ENCODE data around the gene PSMD5.

The PSMD5 gene

DNA sequence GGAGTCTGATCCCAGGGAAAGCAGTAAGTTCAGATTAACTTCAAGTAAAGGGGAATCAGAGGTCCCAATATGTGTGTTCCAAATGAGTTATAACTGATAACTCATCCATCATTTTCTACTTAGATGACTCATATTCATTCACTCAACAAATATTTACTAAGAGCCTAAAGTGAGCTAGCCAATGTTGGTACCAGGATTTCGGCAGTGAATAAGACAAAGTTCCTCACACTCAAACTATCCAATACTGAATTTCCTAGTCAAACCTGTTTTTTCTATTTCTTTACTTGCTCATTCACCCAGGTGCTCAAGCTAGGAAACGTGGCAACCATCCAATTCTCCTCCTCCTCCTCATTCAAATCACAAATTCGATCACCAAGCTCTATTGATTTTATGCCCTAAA lies 75.3 kb downstream of the PSMD5 start:
- H3K36me3 ChIP-seq (replicated peaks), result peaks cover 77% of the 10 kb centered on the region
- in situ Hi-C loops (cut with MboI; ENCODE audit: low sequenced_read_pairs), result no loop called here
- H3K4me1 ChIP-seq, result no peaks in the 10 kb centered on the region; the same call in 1 of the 2 replicates
- H3K9me3 ChIP-seq, result no peaks in the 10 kb centered on the region
- H3K4me3 ChIP-seq, result no peak overlapping the region
- no peak for DNase-seq (ENCODE audit: low spot score in 2 of 2)
- H3K27me3 ChIP-seq (ENCODE audit: low read depth), result no peaks in the 10 kb centered on the region
